ENCODE measurements around the gene SEC23IP.
"Not testable (repeated sequence)": the region's sequence is repeated elsewhere in the genome, so short reads cannot be mapped to it uniquely, and the experiment has no call there.

SEC23IP gene

GRCh38 chr10:119883901-119884611 is 8.5 kb upstream of the SEC23IP start:
- not testable (repeated sequence) for DNase-seq (ENCODE audit: low spot score)

- not testable (repeated sequence) for DNase-seq (ENCODE audit: low spot score)
Observed at GRCh38 chr10:119886070-119886469, 6.5 kb upstream of the SEC23IP start.

GRCh38 chr10:119888715-119889114 is 3.8 kb upstream of the SEC23IP start:
- not testable (repeated sequence) for DNase-seq (ENCODE audit: low spot score)

DNA sequence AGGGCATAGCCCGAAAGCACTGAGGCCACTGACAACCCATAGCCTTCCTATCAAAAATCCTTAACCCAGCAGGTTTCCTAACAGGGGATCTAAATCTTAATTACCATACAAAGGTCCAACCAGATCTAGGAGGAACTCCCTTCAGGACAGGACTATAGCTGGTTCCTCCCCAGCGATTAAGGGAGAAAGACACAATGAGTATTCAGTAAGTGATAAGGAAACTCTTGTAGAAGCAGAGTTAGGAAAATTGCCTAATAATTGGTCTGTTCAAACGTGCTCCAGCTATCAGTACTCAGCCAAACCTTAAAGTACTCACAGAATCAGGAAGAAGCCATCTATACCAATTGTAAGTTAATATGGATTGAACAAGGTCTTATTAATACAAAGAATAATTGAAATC is 3.3 kb upstream of the SEC23IP start:
- DNase-seq (ENCODE audit: low spot score): not testable (repeated sequence)

- not testable (repeated sequence) for DNase-seq (ENCODE audit: low spot score)
Observed at GRCh38 chr10:119890307-119890706, 2.2 kb upstream of the SEC23IP start.

GRCh38 chr10:119891849-119892187 is 712 bp upstream of the SEC23IP start:
- DNase-seq (ENCODE audit: low spot score): not testable (repeated sequence)

GRCh38 chr10:119893074-119893473 is 544 bp downstream of the SEC23IP start:
- DNase-seq (ENCODE audit: low spot score): no peak

DNA sequence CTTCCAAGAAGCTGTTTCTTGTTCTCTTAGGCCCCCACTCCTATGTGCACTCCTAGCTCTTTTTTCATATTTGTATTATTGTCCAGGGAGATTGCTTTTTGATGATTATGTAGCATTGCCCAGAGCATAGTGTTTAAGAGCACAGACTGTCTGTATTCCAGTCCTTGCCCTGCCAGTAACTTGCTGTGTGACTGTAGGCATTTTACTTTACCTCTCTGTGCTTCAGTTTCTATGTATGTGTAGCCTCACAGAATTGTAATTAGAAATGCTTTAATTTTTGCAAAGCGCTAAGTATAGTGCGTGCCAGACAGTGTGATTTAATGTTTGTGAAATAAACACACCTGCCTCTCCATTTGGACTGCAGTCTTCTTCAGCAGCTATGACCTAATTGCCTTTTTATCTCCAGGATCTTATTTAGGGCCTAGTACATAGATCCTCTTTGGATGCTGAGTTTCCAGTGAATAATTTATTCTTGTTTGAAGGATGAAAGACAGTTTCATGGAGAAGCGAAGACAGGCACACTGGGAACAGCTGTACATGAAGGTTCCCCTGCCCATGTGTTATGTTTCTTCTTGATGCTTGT is 1.4 kb downstream of the SEC23IP start:
- DNase-seq (ENCODE audit: low spot score): no peak

DNA sequence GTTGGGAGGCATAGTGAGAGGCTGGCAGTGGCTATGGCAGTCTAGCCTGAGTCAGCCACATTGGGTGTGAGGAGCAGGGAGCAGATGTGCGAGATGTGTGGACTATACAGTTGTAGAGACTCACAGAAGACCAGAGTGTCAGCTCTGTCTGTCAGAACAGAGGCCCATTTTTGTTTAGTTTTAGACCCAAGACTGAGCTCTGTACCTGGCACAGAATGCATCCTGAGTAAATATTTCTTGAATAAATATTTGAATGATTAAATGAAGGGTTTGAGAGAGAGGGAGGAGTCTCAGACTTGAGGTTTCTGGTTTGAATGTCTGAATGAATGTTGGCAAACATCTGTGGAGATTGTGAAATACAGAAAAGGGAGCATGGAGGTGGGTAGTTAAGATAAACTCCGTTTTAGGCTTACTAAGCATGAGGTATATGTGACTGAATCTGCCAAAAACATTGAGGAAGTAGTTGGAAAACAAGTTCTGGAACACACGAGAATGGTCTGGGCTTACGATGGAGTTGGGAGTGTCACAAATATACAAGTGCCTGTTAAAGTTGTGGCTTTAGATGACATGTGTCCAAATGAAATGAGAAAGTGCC is 3.6 kb downstream of the SEC23IP start:
- DNase-seq (ENCODE audit: low spot score): no peak

- DNase-seq (ENCODE audit: low spot score): peak; percentile 40
Observed at GRCh38 chr10:119896937-119897770, 4.6 kb downstream of the SEC23IP start.

- DNase-seq (ENCODE audit: low spot score): no peak
Observed at GRCh38 chr10:119898577-119898976, 6.0 kb downstream of the SEC23IP start.

- no peak for DNase-seq (ENCODE audit: low spot score)
Observed at GRCh38 chr10:119903946-119904666, 11.6 kb downstream of the SEC23IP start.

DNA sequence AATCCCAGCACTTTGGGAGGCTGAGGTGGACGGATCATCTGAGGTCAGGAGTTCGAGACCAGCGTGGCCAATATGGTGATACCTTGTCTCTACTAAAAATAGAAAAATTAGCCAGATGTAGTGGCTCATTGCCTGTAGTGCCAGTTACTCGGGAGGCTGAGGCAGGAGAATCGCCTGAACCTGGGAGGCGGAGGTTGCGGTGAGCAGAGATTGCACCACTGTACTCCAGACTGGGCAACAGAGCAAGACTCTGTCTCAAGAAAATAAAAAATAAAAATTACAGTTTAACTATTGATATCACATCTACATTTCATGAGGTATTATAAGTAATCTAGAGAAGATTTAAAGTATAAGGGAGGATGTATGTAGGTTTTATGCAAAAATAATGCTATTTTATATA is 15.2 kb downstream of the SEC23IP start:
- not testable (repeated sequence) for DNase-seq (ENCODE audit: low spot score)

DNA sequence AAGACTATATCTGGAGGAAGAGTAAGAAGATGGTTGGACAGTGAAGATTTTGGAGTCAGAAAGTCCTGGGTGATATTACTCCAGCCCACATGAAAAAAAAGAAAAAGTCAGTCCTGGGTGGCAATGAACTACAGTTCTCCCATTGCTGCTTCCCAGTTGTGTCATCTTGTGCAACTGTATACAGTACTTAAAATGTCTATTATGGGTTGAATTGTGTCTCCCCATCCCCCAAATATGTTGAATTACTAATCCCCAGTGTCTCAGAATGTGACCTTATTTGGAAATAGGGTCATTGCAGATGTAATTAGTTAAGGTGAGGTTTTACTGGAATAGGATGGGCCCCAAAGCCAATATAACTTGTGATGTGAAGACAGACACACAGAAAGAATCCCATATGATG is 15.6 kb downstream of the SEC23IP start:
- DNase-seq (ENCODE audit: low spot score): no peak

- DNase-seq (ENCODE audit: low spot score): no peak
Observed at GRCh38 chr10:119910689-119911088, 18.2 kb downstream of the SEC23IP start.

DNA sequence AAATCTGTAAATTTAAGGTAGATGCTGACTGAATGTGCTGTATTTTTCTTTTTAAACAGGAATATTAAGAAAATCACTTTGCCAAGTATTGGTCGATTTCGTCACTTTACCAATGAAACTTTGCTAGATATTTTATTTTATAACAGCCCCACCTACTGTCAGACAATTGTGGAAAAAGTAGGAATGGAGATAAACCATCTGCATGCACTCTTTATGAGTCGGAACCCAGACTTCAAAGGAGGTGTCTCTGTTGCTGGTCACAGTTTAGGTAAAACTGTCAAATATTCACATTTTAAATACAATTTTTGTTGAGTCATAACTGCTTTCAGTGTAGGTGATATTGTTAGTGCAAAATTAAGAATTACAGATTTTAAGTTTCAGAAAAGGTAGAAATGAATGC is 25.2 kb downstream of the SEC23IP start:
- DNase-seq (ENCODE audit: low spot score): no peak

DNA sequence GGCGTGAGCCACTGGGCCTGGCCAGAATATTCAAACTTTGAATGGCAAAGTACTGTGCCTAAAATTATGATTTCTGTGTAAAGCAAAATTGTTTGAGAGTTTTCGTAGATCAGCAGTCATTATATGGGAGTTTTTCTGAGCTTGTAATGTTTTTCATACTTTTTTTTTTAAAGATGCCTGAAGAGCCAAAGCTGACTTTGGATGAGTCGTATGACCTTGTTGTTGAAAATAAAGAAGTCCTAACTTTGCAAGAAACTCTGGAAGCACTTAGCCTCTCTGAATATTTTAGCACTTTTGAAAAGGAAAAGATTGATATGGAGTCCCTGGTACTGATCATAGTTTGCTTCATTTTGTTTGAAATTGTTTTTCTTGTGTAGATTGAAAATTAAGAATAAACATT is 26.7 kb downstream of the SEC23IP start:
- no peak for DNase-seq (ENCODE audit: low spot score)

GRCh38 chr10:119919826-119920225 is 27.3 kb downstream of the SEC23IP start:
- no peak for DNase-seq (ENCODE audit: low spot score)

GRCh38 chr10:119928411-119928810 is 35.9 kb downstream of the SEC23IP start:
- no peak for DNase-seq (ENCODE audit: low spot score)

DNA sequence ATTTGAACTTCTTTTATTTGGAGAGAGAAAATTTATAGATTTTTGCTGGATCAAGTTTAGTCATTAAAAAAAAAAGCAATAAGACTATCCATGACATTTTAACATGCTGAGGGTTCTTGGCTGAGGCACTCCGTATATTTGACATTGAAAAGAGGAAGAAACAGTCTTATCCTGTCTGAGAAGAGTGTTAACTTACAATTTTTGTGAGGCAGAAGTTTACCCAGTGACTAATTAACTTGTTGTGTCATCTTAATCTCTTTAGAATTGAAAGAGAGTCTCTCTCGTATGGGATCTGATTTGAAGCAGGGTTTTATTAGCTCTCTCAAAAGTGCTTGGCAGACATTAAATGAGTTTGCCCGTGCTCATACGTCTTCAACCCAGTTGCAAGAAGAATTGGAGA is 39.3 kb downstream of the SEC23IP start:
- no peak for DNase-seq (ENCODE audit: low spot score)

GRCh38 chr10:119932631-119933030 is 40.1 kb downstream of the SEC23IP start:
- no peak for DNase-seq (ENCODE audit: low spot score)

- peak; percentile 49 for DNase-seq (ENCODE audit: low spot score)
Observed at GRCh38 chr10:119933179-119933578, 40.6 kb downstream of the SEC23IP start.
